Mesothelial cell of epicardium (in vitro differentiated cells): Measurements from ENCODE around the gene ENPP5. TPM values are rescaled to one million over a fixed set of nuclear protein-coding genes. Genes with fewer than 3 reads are reported as not detected.

Experiments used
- DNase-seq, 2 experiments: peaks; one replicate each; pipeline ENCODE4 v3.0.0; 2021; ENCODE audit warnings: low spot score in 2 of 2; ENCODE audit not compliant: unreplicated experiment in 2 of 2
- H3K27ac Mint-ChIP-seq: 2 replicates; pipeline ENCODE4 v1.8.0; 2021; ENCODE audit warnings: mixed read lengths
- H3K27me3 Mint-ChIP-seq: 2 replicates; pipeline ENCODE4 v1.8.0; 2021; ENCODE audit warnings: low read depth, mixed read lengths
- H3K36me3 Mint-ChIP-seq: 2 replicates; pipeline ENCODE4 v1.8.0; 2021; ENCODE audit warnings: mixed read lengths
- H3K4me1 Mint-ChIP-seq: 2 replicates; pipeline ENCODE4 v1.8.0; 2021; ENCODE audit warnings: mixed read lengths
- H3K4me3 Mint-ChIP-seq: 2 replicates; pipeline ENCODE4 v1.8.0; 2021; ENCODE audit warnings: mild to moderate bottlenecking, moderate library complexity, mixed read lengths
- H3K9me3 Mint-ChIP-seq: 2 replicates; pipeline ENCODE4 v1.8.0; 2021; ENCODE audit warnings: mixed read lengths
- total RNA-seq: library from RNA; stranded (reverse); gene quantifications from 3 replicates; pipeline ENCODE4 v1.2.1, GENCODE V29; 2021
- TF ChIP-seq, protein P1 (sequence below): fragments of 200-600 bp; sonication (generic); IDR thresholded peaks from one replicate; pipeline ENCODE4 v1.5.0; 2021; ENCODE audit warnings: antibody characterized with exemption; ENCODE audit not compliant: unreplicated experiment

ENPP5 gene
- total RNA-seq, 1 donor from 2014 or later: 8.7 TPM

DNA sequence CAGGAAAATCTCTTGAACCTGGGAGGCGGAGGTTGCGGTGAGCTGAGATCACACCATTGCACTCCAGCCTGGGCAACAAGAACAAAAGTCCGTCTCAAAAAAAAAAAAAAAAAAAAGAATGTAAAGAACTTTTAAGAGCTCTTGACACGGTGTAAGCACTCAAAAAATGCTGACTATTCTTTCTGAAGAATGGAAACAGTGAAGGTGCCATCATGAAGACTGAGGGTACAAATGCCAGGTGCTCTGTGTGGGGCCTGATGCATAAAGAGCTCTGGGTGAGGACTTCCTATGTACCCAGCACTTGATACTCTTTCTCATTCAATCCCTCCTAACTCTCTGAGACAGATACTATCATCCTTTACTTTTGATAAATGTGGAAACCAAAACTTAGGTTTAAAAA is 45.0 kb upstream of the ENPP5 start:
- H3K9me3 Mint-ChIP-seq: no peaks in the 10 kb centered on the region
- H3K4me3 Mint-ChIP-seq: no peak overlapping the region
- no peaks in the 10 kb centered on the region for H3K36me3 Mint-ChIP-seq
- peaks cover 3% of the 10 kb centered on the region for H3K4me1 Mint-ChIP-seq
- TF ChIP-seq, protein P1, sequence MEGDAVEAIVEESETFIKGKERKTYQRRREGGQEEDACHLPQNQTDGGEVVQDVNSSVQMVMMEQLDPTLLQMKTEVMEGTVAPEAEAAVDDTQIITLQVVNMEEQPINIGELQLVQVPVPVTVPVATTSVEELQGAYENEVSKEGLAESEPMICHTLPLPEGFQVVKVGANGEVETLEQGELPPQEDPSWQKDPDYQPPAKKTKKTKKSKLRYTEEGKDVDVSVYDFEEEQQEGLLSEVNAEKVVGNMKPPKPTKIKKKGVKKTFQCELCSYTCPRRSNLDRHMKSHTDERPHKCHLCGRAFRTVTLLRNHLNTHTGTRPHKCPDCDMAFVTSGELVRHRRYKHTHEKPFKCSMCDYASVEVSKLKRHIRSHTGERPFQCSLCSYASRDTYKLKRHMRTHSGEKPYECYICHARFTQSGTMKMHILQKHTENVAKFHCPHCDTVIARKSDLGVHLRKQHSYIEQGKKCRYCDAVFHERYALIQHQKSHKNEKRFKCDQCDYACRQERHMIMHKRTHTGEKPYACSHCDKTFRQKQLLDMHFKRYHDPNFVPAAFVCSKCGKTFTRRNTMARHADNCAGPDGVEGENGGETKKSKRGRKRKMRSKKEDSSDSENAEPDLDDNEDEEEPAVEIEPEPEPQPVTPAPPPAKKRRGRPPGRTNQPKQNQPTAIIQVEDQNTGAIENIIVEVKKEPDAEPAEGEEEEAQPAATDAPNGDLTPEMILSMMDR: no peak
- no peak for DNase-seq
- no peak overlapping the region for H3K27ac Mint-ChIP-seq
- H3K27me3 Mint-ChIP-seq: no peaks in the 10 kb centered on the region

DNA sequence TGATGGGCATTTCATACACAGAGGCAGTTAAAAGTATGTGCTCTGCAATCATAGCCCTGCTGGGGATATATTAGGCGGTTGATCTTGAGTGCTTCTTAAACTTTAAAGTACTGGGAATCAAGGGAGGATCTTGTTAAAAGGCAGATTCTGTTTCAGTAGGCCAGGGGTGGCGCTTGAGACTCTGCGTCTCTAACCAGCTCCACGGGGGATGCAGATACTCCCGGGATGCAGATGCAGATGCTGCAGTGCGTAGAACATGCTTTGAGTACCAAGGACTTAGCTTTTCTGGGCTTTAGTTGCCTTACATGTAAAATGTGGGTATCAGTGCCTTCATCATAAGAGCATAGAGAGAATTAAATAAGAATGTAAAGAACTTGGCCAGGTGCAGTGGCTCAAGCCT is 44.4 kb upstream of the ENPP5 start:
- DNase-seq: no peak
- Mint-ChIP-seq H3K36me3 (no peaks in the 10 kb centered on the region), H3K27ac (no peak overlapping the region), H3K9me3 (no peaks in the 10 kb centered on the region), H3K27me3 (no peaks in the 10 kb centered on the region), H3K4me1 (peaks cover 3% of the 10 kb centered on the region), H3K4me3 (no peak overlapping the region)
- TF ChIP-seq, protein P1: no peak

DNA sequence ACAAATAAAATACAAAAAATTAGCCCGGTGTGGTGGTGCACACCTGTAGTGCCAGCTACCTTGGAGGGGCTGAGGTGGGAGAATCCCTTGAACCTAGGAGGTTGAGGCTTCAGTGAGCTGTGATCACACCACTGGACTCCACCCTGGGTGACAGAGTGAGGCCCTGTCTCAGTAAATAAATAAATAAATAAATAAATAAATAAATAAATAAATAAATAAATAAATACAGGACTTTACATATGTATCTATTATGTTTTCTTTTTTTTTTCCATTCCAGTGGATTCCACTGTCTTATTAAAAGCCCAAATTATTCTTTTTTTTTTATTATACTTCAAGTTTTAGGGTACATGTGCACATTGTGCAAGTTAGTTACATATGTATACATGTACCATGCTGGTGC is 41.1 kb upstream of the ENPP5 start:
- H3K36me3 Mint-ChIP-seq: no peaks in the 10 kb centered on the region
- H3K27ac Mint-ChIP-seq: no peak overlapping the region
- no peaks in the 10 kb centered on the region for H3K9me3 Mint-ChIP-seq
- no peak for DNase-seq
- peaks cover 13% of the 10 kb centered on the region for H3K27me3 Mint-ChIP-seq
- H3K4me3 Mint-ChIP-seq: no peak overlapping the region
- no peaks in the 10 kb centered on the region for H3K4me1 Mint-ChIP-seq
- TF ChIP-seq, protein P1: no peak

DNA sequence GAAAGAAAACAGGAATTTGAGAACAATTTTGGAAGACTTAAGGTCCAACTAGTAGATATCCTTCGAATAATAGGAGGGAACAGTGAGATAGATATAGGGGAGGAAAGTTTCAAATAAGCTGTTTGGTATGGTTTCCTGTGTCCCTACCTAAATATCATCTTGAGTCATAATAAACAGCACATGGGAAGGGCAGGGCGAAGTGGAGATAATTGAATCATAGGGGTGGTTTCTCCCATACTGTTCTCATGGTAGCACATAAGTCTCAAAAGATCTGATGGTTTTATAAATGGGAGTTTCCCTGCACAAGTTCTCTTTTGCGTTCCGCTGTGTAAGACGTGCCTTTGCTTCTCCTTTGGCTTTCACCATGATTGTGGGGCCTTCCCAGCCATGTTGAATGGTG is 39.5 kb upstream of the ENPP5 start:
- Mint-ChIP-seq H3K27ac (no peak overlapping the region), H3K4me3 (no peak overlapping the region), H3K4me1 (no peaks in the 10 kb centered on the region), H3K9me3 (no peaks in the 10 kb centered on the region), H3K36me3 (no peaks in the 10 kb centered on the region), H3K27me3 (peaks cover 19% of the 10 kb centered on the region)
- no peak for DNase-seq
- TF ChIP-seq, protein P1: no peak

DNA sequence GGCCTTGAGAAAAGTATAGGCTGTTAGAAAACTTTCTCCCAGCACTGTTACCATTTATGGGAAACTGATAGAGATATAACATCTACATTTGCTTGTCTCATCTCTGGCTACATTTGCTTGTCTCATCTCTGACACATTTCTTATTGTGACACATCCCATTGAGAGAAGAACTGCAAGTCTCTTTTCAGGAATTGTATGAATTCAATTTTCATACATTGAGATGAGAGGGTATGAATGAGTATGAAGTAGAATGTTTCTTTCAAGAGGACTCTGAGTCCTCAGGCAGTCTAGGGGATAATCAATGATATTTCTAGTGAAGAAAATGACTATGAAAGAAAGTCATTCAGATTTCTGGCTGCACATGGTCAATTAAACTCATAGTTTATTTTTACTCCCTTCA is 37.5 kb upstream of the ENPP5 start:
- Mint-ChIP-seq H3K4me3 (no peak overlapping the region), H3K4me1 (no peaks in the 10 kb centered on the region), H3K27ac (no peak overlapping the region), H3K27me3 (peaks cover 19% of the 10 kb centered on the region), H3K36me3 (no peaks in the 10 kb centered on the region), H3K9me3 (no peaks in the 10 kb centered on the region)
- TF ChIP-seq, protein P1: no peak
- DNase-seq: no peak

DNA sequence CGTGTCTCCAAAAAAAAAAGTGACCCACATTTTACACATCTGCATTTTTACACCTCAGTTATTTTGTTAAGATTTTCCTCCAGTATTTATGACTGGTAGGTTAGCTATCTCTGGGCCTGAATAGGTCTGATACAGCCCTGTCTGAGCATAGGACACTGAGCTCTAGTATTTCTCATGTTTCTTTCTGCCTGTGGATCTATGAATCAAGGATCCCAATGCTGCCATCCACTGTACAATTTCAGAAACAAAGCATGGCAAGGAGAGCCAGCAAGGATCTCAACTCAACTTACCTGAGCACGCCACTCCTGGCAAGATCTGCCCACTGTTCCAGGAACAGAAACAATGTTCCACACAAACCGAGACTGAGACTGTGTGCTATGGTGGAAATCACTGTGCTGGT is 36.4 kb upstream of the ENPP5 start:
- H3K9me3 Mint-ChIP-seq: no peaks in the 10 kb centered on the region
- H3K27me3 Mint-ChIP-seq: peaks cover 21% of the 10 kb centered on the region
- H3K4me1 Mint-ChIP-seq: no peaks in the 10 kb centered on the region
- TF ChIP-seq, protein P1: no peak
- no peak overlapping the region for H3K27ac Mint-ChIP-seq
- no peaks in the 10 kb centered on the region for H3K36me3 Mint-ChIP-seq
- no peak for DNase-seq
- no peak overlapping the region for H3K4me3 Mint-ChIP-seq
